Tibial nerve (tissue), 4 donors: Measurements from ENCODE around the gene KIF1A.

Experiments used
- CTCF ChIP-seq, 5 experiments: fragments of 200-600 bp in 3 of 5; fragments of 450-650 bp in 2 of 5; sonication (generic) in 3 of 5; IDR thresholded peaks; one replicate each; pipeline ENCODE4 v1.5.1; 2016 to 2019; ENCODE audit warnings: antibody characterized with exemption in 5 of 5, mild to moderate bottlenecking in 3 of 5, moderate library complexity in 2 of 5
- EP300 ChIP-seq, 2 donors: sonication (generic); formaldehyde crosslinking; IDR thresholded peaks; one replicate each; pipeline ENCODE4 v1.6.1; 2017; ENCODE audit warnings: antibody characterized with exemption in 2 of 2, mild to moderate bottlenecking in 1 of 2
- POLR2A ChIP-seq, 2 donors: fragments of 450-650 bp; IDR thresholded peaks; one replicate each; pipeline ENCODE4 v1.6.1; 2017; ENCODE audit warnings: antibody characterized with exemption in 2 of 2, mild to moderate bottlenecking in 2 of 2, moderate library complexity in 2 of 2

- TF ChIP-seq CTCF (IDR thresholded peaks at IDR 0.05): no peak
- TF ChIP-seq EP300 (IDR thresholded peaks at IDR 0.05): no peak
- no peak for TF ChIP-seq POLR2A (IDR thresholded peaks at IDR 0.05)
Observed at GRCh38 chr2:240745962-240746361, 74.1 kb downstream of the KIF1A start.
